NCI-H1436 treated with DMSO at 0.1 percent for 48 hours (cell line): ENCODE measurements around the gene TCOF1.
"Not testable (repeated sequence)": the region's sequence is repeated elsewhere in the genome, so short reads cannot be mapped to it uniquely, and the experiment has no call there.

Experiments used
- DNase-seq: peaks from one replicate; lab custom pipeline; 2025; lab: John Stamatoyannopoulos, UW

The TCOF1 gene

GRCh38 chr5:150404535-150404934 is 47.0 kb downstream of the TCOF1 start:
- no peak for DNase-seq

GRCh38 chr5:150404941-150405816 is 47.7 kb downstream of the TCOF1 start:
- DNase-seq, result no peak

GRCh38 chr5:150406103-150406722 is 48.7 kb downstream of the TCOF1 start:
- no peak for DNase-seq

- DNase-seq, result no peak
These were observed 49.2 kb downstream of the TCOF1 start for GRCh38 chr5:150406723-150407095.

- no peak for DNase-seq
These were observed 49.7 kb downstream of the TCOF1 start for GRCh38 chr5:150407096-150407720.

- DNase-seq, result no peak
These were observed 50.9 kb downstream of the TCOF1 start for GRCh38 chr5:150408231-150408943.

GRCh38 chr5:150409638-150410523 is 52.4 kb downstream of the TCOF1 start:
- DNase-seq, result peak; percentile 69

- peak; percentile 62 for DNase-seq
These were observed 53.2 kb downstream of the TCOF1 start for GRCh38 chr5:150410524-150411244.

GRCh38 chr5:150411245-150411979 is 53.9 kb downstream of the TCOF1 start:
- no peak for DNase-seq

GRCh38 chr5:150412319-150413175 is 55.0 kb downstream of the TCOF1 start, which contains the start of gene CD74:
Gene CD74, minus strand, starts transcription at chr5:150412910. Its CDS starts 161 bp downstream, at chr5:150412749.
- DNase-seq, result no peak

GRCh38 chr5:150413176-150413901 is 55.8 kb downstream of the TCOF1 start:
- no peak for DNase-seq

- DNase-seq, result not testable (repeated sequence)
These were observed 56.6 kb downstream of the TCOF1 start for GRCh38 chr5:150413902-150414790.

- DNase-seq, result no peak
These were observed 62.3 kb downstream of the TCOF1 start for GRCh38 chr5:150419630-150420270.

GRCh38 chr5:150422075-150422474 is 64.6 kb downstream of the TCOF1 start:
- no peak for DNase-seq

- DNase-seq, result no peak
These were observed 65.3 kb downstream of the TCOF1 start for GRCh38 chr5:150422758-150423157.

GRCh38 chr5:150426165-150426564 is 68.7 kb downstream of the TCOF1 start:
- DNase-seq, result not testable (repeated sequence)
